Astrocyte (in vitro differentiated cells and primary cell): ENCODE measurements around the gene TRMT44. TPM values are rescaled to one million over a fixed set of nuclear protein-coding genes. Genes with fewer than 3 reads are reported as not detected.
"Not testable (repeated sequence)": the region's sequence is repeated elsewhere in the genome, so short reads cannot be mapped to it uniquely, and the experiment has no call there.

ENCODE experiments used
- DNase-seq: peaks from one replicate; pipeline ENCODE4 v3.0.0-alpha.2; 2010; ENCODE audit warnings: low read depth
- FAIRE-seq: peaks from 2 replicates; lab custom pipeline; 2011; peaks lifted over from hg19 to GRCh38; lab: Jason Lieb, UNC
- H2AFZ ChIP-seq: 2 replicates; pipeline ENCODE4 v1.6.0; 2012; ENCODE audit warnings: low read depth, low read length, inconsistent platforms
- H3K27ac ChIP-seq: 2 replicates; pipeline ENCODE4 v1.5.1; 2011; ENCODE audit warnings: low read depth, low read length, inconsistent platforms
- H3K27me3 ChIP-seq: 2 replicates; pipeline ENCODE4 v1.6.0; 2011; ENCODE audit warnings: low read length, inconsistent platforms; ENCODE audit not compliant: insufficient read depth
- H3K36me3 ChIP-seq: 2 replicates; pipeline ENCODE4 v1.5.1; 2011; ENCODE audit warnings: low read length, inconsistent platforms; ENCODE audit not compliant: insufficient read depth
- H3K4me1 ChIP-seq: 2 replicates; pipeline ENCODE4 v1.5.1; 2011; ENCODE audit warnings: low read length, inconsistent platforms; ENCODE audit not compliant: insufficient read depth
- H3K4me2 ChIP-seq: 2 replicates; pipeline ENCODE4 v1.6.0; 2012; ENCODE audit warnings: low read length, inconsistent platforms
- H3K4me3 ChIP-seq: 2 replicates; pipeline ENCODE4 v1.5.1; 2011; ENCODE audit warnings: low read depth, mild to moderate bottlenecking, low read length, inconsistent platforms; ENCODE audit not compliant: insufficient read depth
- H3K79me2 ChIP-seq: 2 replicates; pipeline ENCODE4 v1.6.0; 2012; ENCODE audit warnings: mild to moderate bottlenecking, low read length, inconsistent platforms; ENCODE audit not compliant: insufficient read depth
- H3K9ac ChIP-seq: 2 replicates; pipeline ENCODE4 v1.6.0; 2012; ENCODE audit warnings: mild to moderate bottlenecking, low read length, inconsistent platforms
- H3K9me3 ChIP-seq: 2 replicates; pipeline ENCODE4 v1.5.1; 2012; ENCODE audit warnings: low read depth, mild to moderate bottlenecking, low read length, inconsistent platforms; ENCODE audit not compliant: insufficient read depth
- H4K20me1 ChIP-seq: 2 replicates; pipeline ENCODE4 v1.6.0; 2012; ENCODE audit warnings: low read length, inconsistent platforms; ENCODE audit not compliant: insufficient read depth
- H3K27ac Mint-ChIP-seq: one replicate; pipeline ENCODE4 v1.8.0; 2021; ENCODE audit warnings: mild to moderate bottlenecking, mixed read lengths; ENCODE audit not compliant: unreplicated experiment
- H3K27me3 Mint-ChIP-seq: one replicate; pipeline ENCODE4 v1.8.0; 2021; ENCODE audit warnings: low read depth, mixed read lengths; ENCODE audit not compliant: unreplicated experiment
- H3K36me3 Mint-ChIP-seq: one replicate; pipeline ENCODE4 v1.8.0; 2021; ENCODE audit warnings: low read depth, mixed read lengths; ENCODE audit not compliant: unreplicated experiment
- H3K4me1 Mint-ChIP-seq: one replicate; pipeline ENCODE4 v1.8.0; 2021; ENCODE audit warnings: low read depth, mixed read lengths; ENCODE audit not compliant: unreplicated experiment
- H3K4me3 Mint-ChIP-seq: one replicate; pipeline ENCODE4 v1.8.0; 2021; ENCODE audit warnings: mild to moderate bottlenecking, moderate library complexity, mixed read lengths; ENCODE audit not compliant: unreplicated experiment
- H3K9me3 Mint-ChIP-seq: one replicate; pipeline ENCODE4 v1.8.0; 2021; ENCODE audit warnings: mild to moderate bottlenecking, mixed read lengths; ENCODE audit not compliant: unreplicated experiment
- EZH2 ChIP-seq: IDR thresholded peaks from 2 replicates; pipeline ENCODE4 v1.6.1; 2012; ENCODE audit warnings: mild to moderate bottlenecking, low read length, inconsistent platforms; ENCODE audit not compliant: insufficient read depth
- total RNA-seq: library from RNA; stranded (reverse); gene quantifications from 2 replicates; pipeline ENCODE4 v1.2.1, GENCODE V29; 2021
- TF ChIP-seq, protein P1 (sequence below): IDR thresholded peaks from 2 replicates; pipeline ENCODE4 v1.5.1; 2011; ENCODE audit warnings: low read depth, mild to moderate bottlenecking, inconsistent platforms, low read length, moderate library complexity; ENCODE audit not compliant: insufficient read depth

Gene TRMT44
- total RNA-seq, 1 donor from 2014 or later: 18.0 TPM

DNA sequence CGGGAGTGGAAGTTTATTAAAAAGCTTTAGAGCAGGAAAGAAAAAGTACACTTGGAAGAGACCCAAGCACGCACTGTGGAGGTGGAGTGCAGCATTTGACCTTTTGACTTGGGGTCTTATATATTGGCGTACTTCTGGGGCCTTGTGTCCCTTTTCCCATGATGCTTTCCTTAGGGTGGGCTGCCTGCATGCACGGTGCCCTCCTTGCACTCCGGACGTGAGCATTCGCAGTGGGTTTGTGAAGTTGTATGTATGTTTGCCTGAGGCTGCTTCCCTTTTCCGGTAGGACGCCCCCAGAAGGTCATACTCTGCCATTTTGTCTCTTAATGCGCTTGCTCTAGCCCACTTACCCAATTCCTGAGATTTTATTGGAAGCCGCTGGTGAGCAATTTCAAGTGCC, 39.6 kb downstream of the TRMT44 start:
- no peak overlapping the region for H3K4me3 Mint-ChIP-seq
- H3K27me3 Mint-ChIP-seq: peaks cover 3% of the 10 kb centered on the region

DNA sequence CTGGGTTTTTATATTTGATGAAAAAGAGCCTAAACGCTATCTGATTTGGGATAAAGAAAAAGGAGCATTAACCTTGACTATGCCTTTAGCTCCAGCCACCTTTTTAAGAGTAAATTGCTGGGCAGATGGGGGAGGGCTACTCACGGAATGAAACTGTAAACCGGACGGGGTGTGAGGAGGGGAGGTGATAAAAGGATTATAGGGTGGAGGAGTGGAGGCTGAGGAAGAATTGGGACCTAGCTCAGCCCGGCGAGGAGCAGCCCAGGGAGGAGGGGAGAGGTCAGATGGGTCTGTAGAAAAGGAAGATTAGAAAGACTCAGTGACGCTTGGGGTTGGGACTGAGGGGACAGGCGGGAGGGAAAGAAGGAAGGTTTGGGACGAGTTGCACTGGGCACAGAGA, 46.1 kb downstream of the TRMT44 start:
- H3K27ac Mint-ChIP-seq, H3K36me3 Mint-ChIP-seq, H3K4me1 Mint-ChIP-seq, H2AFZ ChIP-seq, FAIRE-seq, H3K36me3 ChIP-seq, H3K9me3 ChIP-seq, H3K27ac ChIP-seq, H4K20me1 ChIP-seq, DNase-seq, H3K4me3 ChIP-seq, H3K79me2 ChIP-seq, H3K27me3 ChIP-seq, H3K27me3 Mint-ChIP-seq, H3K9ac ChIP-seq, H3K4me1 ChIP-seq, H3K4me2 ChIP-seq, H3K9me3 Mint-ChIP-seq, H3K4me3 Mint-ChIP-seq: not testable (repeated sequence)

More for the DNA sequence above, 39.6 kb downstream of the TRMT44 start:
- FAIRE-seq (no peak), DNase-seq (no peak)
- Histone ChIP-seq H3K9ac (no peak overlapping the region), H3K79me2 (no peaks in the 10 kb centered on the region), H3K27me3 (no peaks in the 10 kb centered on the region), H3K27ac (no peak overlapping the region), H3K4me3 (no peak overlapping the region), H2AFZ (no peak overlapping the region), H3K4me1 (no peaks in the 10 kb centered on the region), H4K20me1 (peaks cover 5% of the 10 kb centered on the region), H3K36me3 (no peaks in the 10 kb centered on the region), H3K4me2 (no peak overlapping the region), H3K9me3 (no peaks in the 10 kb centered on the region)
- TF ChIP-seq, protein P1, sequence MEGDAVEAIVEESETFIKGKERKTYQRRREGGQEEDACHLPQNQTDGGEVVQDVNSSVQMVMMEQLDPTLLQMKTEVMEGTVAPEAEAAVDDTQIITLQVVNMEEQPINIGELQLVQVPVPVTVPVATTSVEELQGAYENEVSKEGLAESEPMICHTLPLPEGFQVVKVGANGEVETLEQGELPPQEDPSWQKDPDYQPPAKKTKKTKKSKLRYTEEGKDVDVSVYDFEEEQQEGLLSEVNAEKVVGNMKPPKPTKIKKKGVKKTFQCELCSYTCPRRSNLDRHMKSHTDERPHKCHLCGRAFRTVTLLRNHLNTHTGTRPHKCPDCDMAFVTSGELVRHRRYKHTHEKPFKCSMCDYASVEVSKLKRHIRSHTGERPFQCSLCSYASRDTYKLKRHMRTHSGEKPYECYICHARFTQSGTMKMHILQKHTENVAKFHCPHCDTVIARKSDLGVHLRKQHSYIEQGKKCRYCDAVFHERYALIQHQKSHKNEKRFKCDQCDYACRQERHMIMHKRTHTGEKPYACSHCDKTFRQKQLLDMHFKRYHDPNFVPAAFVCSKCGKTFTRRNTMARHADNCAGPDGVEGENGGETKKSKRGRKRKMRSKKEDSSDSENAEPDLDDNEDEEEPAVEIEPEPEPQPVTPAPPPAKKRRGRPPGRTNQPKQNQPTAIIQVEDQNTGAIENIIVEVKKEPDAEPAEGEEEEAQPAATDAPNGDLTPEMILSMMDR: no peak
- no peak for TF ChIP-seq EZH2
- peaks cover 6% of the 10 kb centered on the region for H3K4me1 Mint-ChIP-seq
- H3K36me3 Mint-ChIP-seq: peaks cover 11% of the 10 kb centered on the region
- H3K27ac Mint-ChIP-seq: no peak overlapping the region
- H3K9me3 Mint-ChIP-seq: no peaks in the 10 kb centered on the region

DNA sequence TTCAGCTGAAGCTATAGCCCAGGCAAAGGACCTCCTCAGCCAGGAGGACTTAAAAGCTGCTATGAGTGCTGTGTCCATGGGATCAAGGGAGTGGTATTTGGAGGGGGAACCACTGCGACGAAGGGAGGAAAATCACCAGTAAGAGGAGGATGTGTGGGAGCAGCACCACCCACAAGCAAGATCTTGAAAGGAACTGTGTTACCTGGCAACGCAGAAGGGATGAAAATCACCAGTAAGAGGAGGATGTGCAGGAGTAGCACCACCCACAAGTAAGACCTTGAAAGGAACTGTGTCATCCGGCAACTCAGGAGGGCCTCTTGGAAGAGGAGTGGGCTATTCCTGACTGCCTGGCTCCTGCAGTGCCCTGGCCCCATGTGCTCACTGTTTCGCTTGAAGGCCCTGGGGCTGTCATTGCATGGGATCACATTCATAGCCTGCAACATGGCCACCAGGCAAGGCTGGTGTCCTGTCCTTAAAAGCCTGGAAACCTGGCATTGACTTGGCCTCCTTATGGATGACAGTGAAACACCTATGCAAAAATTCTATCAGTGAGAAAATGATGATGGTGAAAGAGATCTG, 48.3 kb downstream of the TRMT44 start:
- TF ChIP-seq EZH2: no peak
- TF ChIP-seq, protein P1: no peak
- no peaks in the 10 kb centered on the region for H4K20me1 ChIP-seq
- H3K4me1 Mint-ChIP-seq: no peaks in the 10 kb centered on the region
- H3K79me2 ChIP-seq: no peaks in the 10 kb centered on the region
- peaks cover 2% of the 10 kb centered on the region for H3K9me3 Mint-ChIP-seq
- H2AFZ ChIP-seq: no peak overlapping the region
- H3K9ac ChIP-seq: no peak overlapping the region
- no peak overlapping the region for H3K27ac Mint-ChIP-seq
- no peak overlapping the region for H3K27ac ChIP-seq
- DNase-seq: no peak
- H3K4me3 Mint-ChIP-seq: peak overlapping the region; percentile 56
- H3K4me3 ChIP-seq: no peak overlapping the region
- no peak for FAIRE-seq
- no peak overlapping the region for H3K4me2 ChIP-seq
- peaks cover 4% of the 10 kb centered on the region for H3K27me3 ChIP-seq
- H3K27me3 Mint-ChIP-seq: peaks cover 3% of the 10 kb centered on the region
- H3K36me3 ChIP-seq: no peaks in the 10 kb centered on the region
- H3K4me1 ChIP-seq: no peaks in the 10 kb centered on the region
- H3K9me3 ChIP-seq: no peaks in the 10 kb centered on the region
- peaks cover 15% of the 10 kb centered on the region for H3K36me3 Mint-ChIP-seq

DNA sequence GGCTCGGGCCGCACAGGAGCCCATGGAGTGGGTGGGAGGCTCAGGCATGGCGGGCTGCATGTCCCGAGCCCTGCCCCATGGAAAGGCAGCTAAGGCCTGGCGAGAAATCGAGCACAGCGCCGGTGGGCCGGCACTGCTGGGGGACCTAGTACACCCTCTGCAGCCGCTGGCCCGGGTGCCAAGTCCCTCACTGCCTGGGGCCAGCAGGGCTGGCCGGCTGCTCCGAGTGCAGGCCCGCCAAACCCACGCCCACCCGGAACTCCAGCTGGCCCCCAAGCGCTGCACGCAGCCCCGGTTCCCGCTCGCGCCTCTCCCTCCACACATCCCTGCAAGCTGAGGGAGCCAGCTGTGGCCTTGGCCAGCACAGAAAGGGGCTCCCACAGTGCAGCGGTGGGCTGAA, 50.9 kb downstream of the TRMT44 start:
- not testable (repeated sequence) for H3K4me1 Mint-ChIP-seq, DNase-seq, H2AFZ ChIP-seq, H3K79me2 ChIP-seq, H3K4me3 ChIP-seq, H3K9ac ChIP-seq, FAIRE-seq, H3K4me3 Mint-ChIP-seq, H3K27me3 ChIP-seq, H3K27ac Mint-ChIP-seq, H3K27ac ChIP-seq, H3K27me3 Mint-ChIP-seq, H3K36me3 ChIP-seq, H4K20me1 ChIP-seq, H3K9me3 Mint-ChIP-seq, H3K9me3 ChIP-seq, H3K4me1 ChIP-seq, H3K4me2 ChIP-seq
- H3K36me3 Mint-ChIP-seq: peaks cover 16% of the 10 kb centered on the region
